WTC11 (cell line): Measurements from ENCODE around the gene OSBPL5. TPM values are rescaled to one million over a fixed set of nuclear protein-coding genes. Genes with fewer than 3 reads are reported as not detected.

Experiments
- ATAC-seq: fragments of 200-7000 bp; cut with Tn5 transposase; 2 replicates; pipeline ENCODE4 v1.10.0; 2021; ENCODE audit warnings: mild to moderate bottlenecking, moderate library complexity
- CTCF ChIA-PET: fragments of 300-600 bp; sonication (Branson Sonifier 250); formaldehyde crosslinking; loops from one replicate; lab custom pipeline; 2021; ENCODE audit warnings: antibody characterized with exemption; lab: Charles Lee
- POLR2A ChIA-PET: fragments of 350-600 bp; sonication (Branson Sonifier 250); formaldehyde crosslinking; loops from one replicate; lab custom pipeline; 2021; ENCODE audit warnings: antibody characterized with exemption; lab: Charles Lee
- DNase-seq: peaks from one replicate; pipeline ENCODE4 v3.0.0; 2021; ENCODE audit warnings: low spot score
- H3K27ac Mint-ChIP-seq: 2 replicates; pipeline ENCODE4 v1.8.0; 2021; ENCODE audit warnings: mixed read lengths
- H3K27me3 Mint-ChIP-seq: 2 replicates; pipeline ENCODE4 v1.8.0; 2021; ENCODE audit warnings: low read depth, mild to moderate bottlenecking, moderate library complexity, mixed read lengths
- H3K36me3 Mint-ChIP-seq: 2 replicates; pipeline ENCODE4 v1.8.0; 2021; ENCODE audit warnings: mixed read lengths
- H3K4me1 Mint-ChIP-seq: 2 replicates; pipeline ENCODE4 v1.8.0; 2022; ENCODE audit warnings: mixed read lengths
- H3K4me3 Mint-ChIP-seq: 2 replicates; pipeline ENCODE4 v1.8.0; 2021; ENCODE audit warnings: mild to moderate bottlenecking, moderate library complexity, mixed read lengths
- H3K9me3 Mint-ChIP-seq: 2 replicates; pipeline ENCODE4 v1.8.0; 2021; ENCODE audit warnings: mixed read lengths
- ATF1 ChIP-seq: sonication (generic); formaldehyde crosslinking; IDR thresholded peaks from 2 replicates; pipeline ENCODE4 v1.8.1; 2023; ENCODE audit warnings: mild to moderate bottlenecking, moderate library complexity, missing genetic modification reagents
- E2F1 ChIP-seq: sonication (generic); formaldehyde crosslinking; IDR thresholded peaks from 2 replicates; pipeline ENCODE4 v1.8.0; 2022; ENCODE audit warnings: mild to moderate bottlenecking, missing genetic modification reagents
- E2F4 ChIP-seq: sonication (generic); formaldehyde crosslinking; IDR thresholded peaks from 2 replicates; pipeline ENCODE4 v1.8.1; 2022; ENCODE audit warnings: low read depth, mild to moderate bottlenecking, moderate library complexity, missing genetic modification reagents, borderline replicate concordance
- ELF4 ChIP-seq: sonication (generic); formaldehyde crosslinking; IDR thresholded peaks from 2 replicates; pipeline ENCODE4 v1.8.1; 2022; ENCODE audit warnings: low read depth, mild to moderate bottlenecking, moderate library complexity, missing genetic modification reagents
- FOXJ3 ChIP-seq: sonication (generic); formaldehyde crosslinking; IDR thresholded peaks from 2 replicates; pipeline ENCODE4 v1.9.0; 2021; ENCODE audit warnings: missing genetic modification reagents, mild to moderate bottlenecking, borderline replicate concordance
- FOXP1 ChIP-seq: sonication (generic); formaldehyde crosslinking; IDR thresholded peaks from 2 replicates; pipeline ENCODE4 v1.8.0; 2022; ENCODE audit warnings: missing genetic modification reagents, mild to moderate bottlenecking, moderate library complexity, borderline replicate concordance
- FOXP4 ChIP-seq: sonication (generic); formaldehyde crosslinking; IDR thresholded peaks from 2 replicates; pipeline ENCODE4 v1.8.0; 2022; ENCODE audit warnings: mild to moderate bottlenecking, missing genetic modification reagents
- JUN ChIP-seq: sonication (generic); formaldehyde crosslinking; IDR thresholded peaks from 2 replicates; pipeline ENCODE4 v1.8.0; 2023; ENCODE audit warnings: mild to moderate bottlenecking, missing genetic modification reagents
- KAT7 ChIP-seq: sonication (generic); formaldehyde crosslinking; IDR thresholded peaks from 2 replicates; pipeline ENCODE4 v1.8.1; 2023; ENCODE audit warnings: missing genetic modification reagents, mild to moderate bottlenecking, borderline replicate concordance
- MXD4 ChIP-seq: fragments of 250-450 bp; sonication (Bioruptor Pico); IDR thresholded peaks from 2 replicates; pipeline ENCODE4 v1.8.0; 2021; ENCODE audit warnings: mild to moderate bottlenecking, moderate library complexity, borderline replicate concordance
- NFYB ChIP-seq: sonication (generic); formaldehyde crosslinking; conservative IDR thresholded peaks from 2 replicates; pipeline ENCODE4 v1.8.0; 2022; ENCODE audit warnings: low read depth, missing genetic modification reagents
- NR1H2 ChIP-seq: sonication (generic); formaldehyde crosslinking; IDR thresholded peaks from 2 replicates; pipeline ENCODE4 v1.9.0; 2021; ENCODE audit warnings: mild to moderate bottlenecking, moderate library complexity, missing genetic modification reagents
- PRDM15 ChIP-seq: sonication (generic); formaldehyde crosslinking; IDR thresholded peaks from 2 replicates; pipeline ENCODE4 v1.8.0; 2022; ENCODE audit warnings: missing genetic modification reagents
- SMAD4 ChIP-seq: sonication (generic); formaldehyde crosslinking; IDR thresholded peaks from 2 replicates; pipeline ENCODE4 v1.8.0; 2022; ENCODE audit warnings: mild to moderate bottlenecking, missing genetic modification reagents
- STAT6 ChIP-seq: sonication (generic); formaldehyde crosslinking; conservative IDR thresholded peaks from 2 replicates; pipeline ENCODE4 v1.8.1; 2023; ENCODE audit warnings: mild to moderate bottlenecking, low read depth, missing genetic modification reagents, moderate library complexity
- TCF7 ChIP-seq: sonication (generic); formaldehyde crosslinking; IDR thresholded peaks from 2 replicates; pipeline ENCODE4 v1.8.0; 2022; ENCODE audit warnings: mild to moderate bottlenecking, low read depth, missing genetic modification reagents, moderate library complexity
- ZNF121 ChIP-seq: sonication (generic); formaldehyde crosslinking; IDR thresholded peaks from 2 replicates; pipeline ENCODE4 v1.8.0; 2023; ENCODE audit warnings: missing genetic modification reagents
- ZNF532 ChIP-seq: fragments of 250-450 bp; sonication (Bioruptor Pico); IDR thresholded peaks from 2 replicates; pipeline ENCODE4 v1.9.0; 2021; ENCODE audit warnings: mild to moderate bottlenecking, borderline replicate concordance
- total RNA-seq: library from RNA; stranded (reverse); gene quantifications from 3 replicates; pipeline ENCODE4 v1.2.3, GENCODE V29; 2021

The OSBPL5 gene
- total RNA-seq, 1 experiment from 2014 or later, result 17.7 TPM

- Mint-ChIP-seq H3K4me1 (peaks cover 23% of the 10 kb centered on the region), H3K9me3 (no peaks in the 10 kb centered on the region), H3K27me3 (peaks cover 30% of the 10 kb centered on the region), H3K36me3 (no peaks in the 10 kb centered on the region), H3K4me3 (no peak overlapping the region), H3K27ac (no peak overlapping the region)
- ChIA-PET POLR2A (no interaction called here), CTCF (interaction anchor here (1.0 to 1.4 kb wide), 2 partner anchors 28 to 143 kb away, joined by 3 read pairs; no protein-coding TSS in a partner anchor)
- ATAC-seq (no peak), DNase-seq (peak; percentile 16)
- TF ChIP-seq JUN, result no peak
- TF ChIP-seq NFYB, result no peak
- TF ChIP-seq KAT7 (CRISPR knock-in tag), result no peak
- TF ChIP-seq ZNF121 (CRISPR knock-in tag), result no peak
- TF ChIP-seq PRDM15 (CRISPR knock-in tag), result no peak
- no peak for TF ChIP-seq FOXJ3 (CRISPR knock-in tag)
- no peak for TF ChIP-seq E2F4 (CRISPR knock-in tag)
- no peak for TF ChIP-seq MXD4 (CRISPR knock-in tag)
- no peak for TF ChIP-seq ATF1 (CRISPR knock-in tag)
These were observed 1.4 kb upstream of the OSBPL5 start for GRCh38 chr11:3166268-3167142.

GRCh38 chr11:3165916-3166267 is 782 bp upstream of the OSBPL5 start:
- Mint-ChIP-seq H3K36me3 (no peaks in the 10 kb centered on the region), H3K27ac (no peak overlapping the region), H3K4me3 (peak overlapping the region; percentile 69), H3K4me1 (peaks cover 29% of the 10 kb centered on the region), H3K27me3 (peaks cover 34% of the 10 kb centered on the region), H3K9me3 (no peaks in the 10 kb centered on the region)
- no peak for ATAC-seq
- CTCF ChIA-PET, result interaction anchor here (1.0 to 1.4 kb wide), 2 partner anchors 27 to 29 kb away, joined by 3 read pairs; no protein-coding TSS in a partner anchor
- POLR2A ChIA-PET, result no interaction called here
- DNase-seq, result peak; percentile 8
- TF ChIP-seq ZNF121 (CRISPR knock-in tag) (no peak), NR1H2 (CRISPR knock-in tag) (no peak), ELF4 (CRISPR knock-in tag) (no peak), E2F1 (CRISPR knock-in tag) (no peak), FOXP4 (CRISPR knock-in tag) (no peak), STAT6 (CRISPR knock-in tag) (no peak), FOXP1 (CRISPR knock-in tag) (no peak), SMAD4 (no peak), ZNF532 (CRISPR knock-in tag) (no peak), TCF7 (CRISPR knock-in tag) (no peak)
